OCI-LY7 (cell line): ENCODE data around the gene NPC2.

ENCODE experiments used
- CTCF ChIP-seq: fragments of 200-600 bp; sonication (generic); conservative IDR thresholded peaks from 2 replicates; pipeline ENCODE4 v1.5.1; 2014; ENCODE audit warnings: mild to moderate bottlenecking, antibody characterized with exemption, low read length, moderate library complexity, mixed read lengths
- EZH2phosphoT487 ChIP-seq: fragments of 200-600 bp; sonication (generic); IDR thresholded peaks from 2 replicates; pipeline ENCODE4 v1.6.1; 2018; ENCODE audit warnings: low read depth, borderline replicate concordance, mild to moderate bottlenecking, mixed run types, antibody characterized with exemption, low read length, moderate library complexity, mixed read lengths

GRCh38 chr14:74531467-74531866 lies 38.4 kb upstream of the NPC2 start:
- TF ChIP-seq CTCF = 0 out of 2 replicates have a peak, but pooled peaks have one; percentile 20
- TF ChIP-seq EZH2phosphoT487 = no peak
